ENCODE measurements around the gene RCAN1. TPM values are rescaled to one million over a fixed set of nuclear protein-coding genes. Genes with fewer than 3 reads are reported as not detected.

Gene RCAN1
- total and polyA plus RNA-seq, 4 donors: 26.7 to 67.9 (median 46.7) TPM

GRCh38 chr21:34523019-34523555, 91.8 kb downstream of the RCAN1 start:
- TF ChIP-seq GABPA (IDR thresholded peaks at IDR 0.05 in 1 of 2, conservative IDR thresholded peaks at IDR 0.05 in 1 of 2) (no peak), YY1 (IDR thresholded peaks at IDR 0.05) (no peak), HNF4A (conservative IDR thresholded peaks at IDR 0.05) (no peak), NR2F2 (IDR thresholded peaks at IDR 0.05) (no peak), EGR1 (IDR thresholded peaks at IDR 0.05; ENCODE audit: low read depth in 2 of 2) (no peak), RAD21 (IDR thresholded peaks at IDR 0.05) (no peak)
- TF ChIP-seq, protein P1, sequence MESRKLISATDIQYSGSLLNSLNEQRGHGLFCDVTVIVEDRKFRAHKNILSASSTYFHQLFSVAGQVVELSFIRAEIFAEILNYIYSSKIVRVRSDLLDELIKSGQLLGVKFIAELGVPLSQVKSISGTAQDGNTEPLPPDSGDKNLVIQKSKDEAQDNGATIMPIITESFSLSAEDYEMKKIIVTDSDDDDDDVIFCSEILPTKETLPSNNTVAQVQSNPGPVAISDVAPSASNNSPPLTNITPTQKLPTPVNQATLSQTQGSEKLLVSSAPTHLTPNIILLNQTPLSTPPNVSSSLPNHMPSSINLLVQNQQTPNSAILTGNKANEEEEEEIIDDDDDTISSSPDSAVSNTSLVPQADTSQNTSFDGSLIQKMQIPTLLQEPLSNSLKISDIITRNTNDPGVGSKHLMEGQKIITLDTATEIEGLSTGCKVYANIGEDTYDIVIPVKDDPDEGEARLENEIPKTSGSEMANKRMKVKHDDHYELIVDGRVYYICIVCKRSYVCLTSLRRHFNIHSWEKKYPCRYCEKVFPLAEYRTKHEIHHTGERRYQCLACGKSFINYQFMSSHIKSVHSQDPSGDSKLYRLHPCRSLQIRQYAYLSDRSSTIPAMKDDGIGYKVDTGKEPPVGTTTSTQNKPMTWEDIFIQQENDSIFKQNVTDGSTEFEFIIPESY (IDR thresholded peaks at IDR 0.05): no peak
- Histone ChIP-seq H3K4me3 (ENCODE audit: low read depth in 1 of 3, low read length in 3 of 3) (peak overlapping the region in 1 of 3 donors; percentile 22), H3K9ac (ENCODE audit: low read depth in 1 of 2, low read length in 2 of 2) (no peak overlapping the region), H3K27me3 (ENCODE audit: control insufficient read depth in 4 of 4, insufficient read depth in 4 of 4, low read length in 3 of 4) (no peaks in the 10 kb centered on the region), H3K4me1 (ENCODE audit: control insufficient read depth in 4 of 4, insufficient read depth in 4 of 4, low read length in 3 of 4) (peaks cover 12 to 61% (median 35%) of the 10 kb centered on the region in 4 donors), H3K27ac (ENCODE audit: low read depth in 1 of 2, low read length in 2 of 2) (peak overlapping the region; percentile 74 to 96), H3K9me3 (ENCODE audit: control insufficient read depth in 4 of 4, low read length in 3 of 4) (no peaks in the 10 kb centered on the region), H3K36me3 (ENCODE audit: control insufficient read depth in 4 of 4, insufficient read depth in 3 of 4, low read depth in 1 of 4, low read length in 3 of 4) (peaks cover 0 to 17% (median 11%) of the 10 kb centered on the region in 4 donors)
- 80% methylated on average over 7 of the region's 7 CpGs for WGBS
- no peak for DNase-seq (ENCODE audit: low spot score)

DNA sequence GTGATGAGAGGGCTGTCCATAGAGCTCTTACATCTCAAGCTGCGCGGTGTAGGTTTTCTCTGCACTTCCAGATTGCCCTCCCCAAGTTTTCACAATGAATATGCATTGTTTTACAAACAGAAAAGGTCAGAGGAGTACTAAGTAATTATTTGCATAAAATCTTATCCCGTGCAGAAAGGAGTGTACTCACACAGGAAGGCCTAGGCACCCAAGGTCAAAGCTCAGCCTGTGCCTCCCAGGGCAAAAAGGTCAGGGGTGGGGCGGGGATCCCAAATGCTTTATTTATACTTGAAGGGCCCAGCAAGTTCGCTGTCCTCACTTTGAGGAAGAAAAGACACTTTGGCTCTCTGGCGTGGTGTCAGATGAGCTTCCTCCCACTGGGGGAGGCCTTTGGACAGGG, 92.6 kb downstream of the RCAN1 start:
- Histone ChIP-seq H3K9me3 (ENCODE audit: control insufficient read depth in 4 of 4, low read length in 3 of 4) (no peaks in the 10 kb centered on the region), H3K4me3 (ENCODE audit: low read depth in 1 of 3, low read length in 3 of 3) (peak overlapping the region in 2 of 3 donors; percentile 60 to 68), H3K36me3 (ENCODE audit: control insufficient read depth in 4 of 4, insufficient read depth in 3 of 4, low read depth in 1 of 4, low read length in 3 of 4) (peaks cover 0 to 25% (median 14%) of the 10 kb centered on the region in 4 donors), H3K4me1 (ENCODE audit: control insufficient read depth in 4 of 4, insufficient read depth in 4 of 4, low read length in 3 of 4) (peaks cover 12 to 55% (median 33%) of the 10 kb centered on the region in 4 donors), H3K27ac (ENCODE audit: low read depth in 1 of 2, low read length in 2 of 2) (peak overlapping the region; percentile 74 to 83), H3K9ac (ENCODE audit: low read depth in 1 of 2, low read length in 2 of 2) (peak overlapping the region in 1 of 2 donors; percentile 4), H3K27me3 (ENCODE audit: control insufficient read depth in 4 of 4, insufficient read depth in 4 of 4, low read length in 3 of 4) (no peaks in the 10 kb centered on the region)
- WGBS: 26% methylated on average over 6 of the region's 6 CpGs
- TF ChIP-seq ATF3 (IDR thresholded peaks at IDR 0.05) (peak; percentile 27), SP1 (IDR thresholded peaks at IDR 0.05) (peak; percentile 91), YY1 (IDR thresholded peaks at IDR 0.05) (no peak), FOXA1 (IDR thresholded peaks at IDR 0.05) (peak; percentile 27), TAF1 (conservative IDR thresholded peaks at IDR 0.05) (no peak), JUND (IDR thresholded peaks at IDR 0.05) (peak; percentile 54 to 69), RXRA (IDR thresholded peaks at IDR 0.05) (peak; percentile 93 to 96), FOXA2 (IDR thresholded peaks at IDR 0.05) (peak; percentile 66), GABPA (IDR thresholded peaks at IDR 0.05 in 1 of 2, conservative IDR thresholded peaks at IDR 0.05 in 1 of 2) (peak in 1 of 2 donors; percentile 38), HNF4G (IDR thresholded peaks at IDR 0.05) (peak; percentile 78), EGR1 (IDR thresholded peaks at IDR 0.05; ENCODE audit: low read depth in 2 of 2) (peak in 1 of 2 donors; percentile 46), HNF4A (conservative IDR thresholded peaks at IDR 0.05) (peak; percentile 95 to 96), RAD21 (IDR thresholded peaks at IDR 0.05) (peak in 1 of 2 donors; percentile 10), NR2F2 (IDR thresholded peaks at IDR 0.05) (peak; percentile 96)
- TF ChIP-seq, protein P2, sequence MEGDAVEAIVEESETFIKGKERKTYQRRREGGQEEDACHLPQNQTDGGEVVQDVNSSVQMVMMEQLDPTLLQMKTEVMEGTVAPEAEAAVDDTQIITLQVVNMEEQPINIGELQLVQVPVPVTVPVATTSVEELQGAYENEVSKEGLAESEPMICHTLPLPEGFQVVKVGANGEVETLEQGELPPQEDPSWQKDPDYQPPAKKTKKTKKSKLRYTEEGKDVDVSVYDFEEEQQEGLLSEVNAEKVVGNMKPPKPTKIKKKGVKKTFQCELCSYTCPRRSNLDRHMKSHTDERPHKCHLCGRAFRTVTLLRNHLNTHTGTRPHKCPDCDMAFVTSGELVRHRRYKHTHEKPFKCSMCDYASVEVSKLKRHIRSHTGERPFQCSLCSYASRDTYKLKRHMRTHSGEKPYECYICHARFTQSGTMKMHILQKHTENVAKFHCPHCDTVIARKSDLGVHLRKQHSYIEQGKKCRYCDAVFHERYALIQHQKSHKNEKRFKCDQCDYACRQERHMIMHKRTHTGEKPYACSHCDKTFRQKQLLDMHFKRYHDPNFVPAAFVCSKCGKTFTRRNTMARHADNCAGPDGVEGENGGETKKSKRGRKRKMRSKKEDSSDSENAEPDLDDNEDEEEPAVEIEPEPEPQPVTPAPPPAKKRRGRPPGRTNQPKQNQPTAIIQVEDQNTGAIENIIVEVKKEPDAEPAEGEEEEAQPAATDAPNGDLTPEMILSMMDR (IDR thresholded peaks at IDR 0.05; ENCODE audit: low read depth, low read length, missing input control): no peak
- TF ChIP-seq, protein P3, sequence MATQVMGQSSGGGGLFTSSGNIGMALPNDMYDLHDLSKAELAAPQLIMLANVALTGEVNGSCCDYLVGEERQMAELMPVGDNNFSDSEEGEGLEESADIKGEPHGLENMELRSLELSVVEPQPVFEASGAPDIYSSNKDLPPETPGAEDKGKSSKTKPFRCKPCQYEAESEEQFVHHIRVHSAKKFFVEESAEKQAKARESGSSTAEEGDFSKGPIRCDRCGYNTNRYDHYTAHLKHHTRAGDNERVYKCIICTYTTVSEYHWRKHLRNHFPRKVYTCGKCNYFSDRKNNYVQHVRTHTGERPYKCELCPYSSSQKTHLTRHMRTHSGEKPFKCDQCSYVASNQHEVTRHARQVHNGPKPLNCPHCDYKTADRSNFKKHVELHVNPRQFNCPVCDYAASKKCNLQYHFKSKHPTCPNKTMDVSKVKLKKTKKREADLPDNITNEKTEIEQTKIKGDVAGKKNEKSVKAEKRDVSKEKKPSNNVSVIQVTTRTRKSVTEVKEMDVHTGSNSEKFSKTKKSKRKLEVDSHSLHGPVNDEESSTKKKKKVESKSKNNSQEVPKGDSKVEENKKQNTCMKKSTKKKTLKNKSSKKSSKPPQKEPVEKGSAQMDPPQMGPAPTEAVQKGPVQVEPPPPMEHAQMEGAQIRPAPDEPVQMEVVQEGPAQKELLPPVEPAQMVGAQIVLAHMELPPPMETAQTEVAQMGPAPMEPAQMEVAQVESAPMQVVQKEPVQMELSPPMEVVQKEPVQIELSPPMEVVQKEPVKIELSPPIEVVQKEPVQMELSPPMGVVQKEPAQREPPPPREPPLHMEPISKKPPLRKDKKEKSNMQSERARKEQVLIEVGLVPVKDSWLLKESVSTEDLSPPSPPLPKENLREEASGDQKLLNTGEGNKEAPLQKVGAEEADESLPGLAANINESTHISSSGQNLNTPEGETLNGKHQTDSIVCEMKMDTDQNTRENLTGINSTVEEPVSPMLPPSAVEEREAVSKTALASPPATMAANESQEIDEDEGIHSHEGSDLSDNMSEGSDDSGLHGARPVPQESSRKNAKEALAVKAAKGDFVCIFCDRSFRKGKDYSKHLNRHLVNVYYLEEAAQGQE (IDR thresholded peaks at IDR 0.05): no peak
- TF ChIP-seq, protein P4, sequence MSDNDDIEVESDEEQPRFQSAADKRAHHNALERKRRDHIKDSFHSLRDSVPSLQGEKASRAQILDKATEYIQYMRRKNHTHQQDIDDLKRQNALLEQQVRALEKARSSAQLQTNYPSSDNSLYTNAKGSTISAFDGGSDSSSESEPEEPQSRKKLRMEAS (IDR thresholded peaks at IDR 0.05): peak; percentile 80
- TF ChIP-seq, protein P1 (IDR thresholded peaks at IDR 0.05): peak; percentile 66
- peak; percentile 42 for DNase-seq (ENCODE audit: low spot score)

Data from liver (tissue), 9 donors.